GM12892 (cell line): ENCODE measurements around the gene P2RX5.

Experiments used
- POLR2A ChIP-seq: IDR thresholded peaks from 2 replicates; pipeline ENCODE4 v1.6.1; 2011; ENCODE audit warnings: low read depth, low read length, control low read depth
- POLR2AphosphoS5 ChIP-seq: IDR thresholded peaks from 2 replicates; pipeline ENCODE4 v1.6.1; 2011; ENCODE audit warnings: low read depth, low read length, control low read depth
- TAF1 ChIP-seq: IDR thresholded peaks from 2 replicates; pipeline ENCODE4 v1.6.1; 2011; ENCODE audit warnings: low read depth, mild to moderate bottlenecking, control low read depth, low read length, borderline replicate concordance

DNA sequence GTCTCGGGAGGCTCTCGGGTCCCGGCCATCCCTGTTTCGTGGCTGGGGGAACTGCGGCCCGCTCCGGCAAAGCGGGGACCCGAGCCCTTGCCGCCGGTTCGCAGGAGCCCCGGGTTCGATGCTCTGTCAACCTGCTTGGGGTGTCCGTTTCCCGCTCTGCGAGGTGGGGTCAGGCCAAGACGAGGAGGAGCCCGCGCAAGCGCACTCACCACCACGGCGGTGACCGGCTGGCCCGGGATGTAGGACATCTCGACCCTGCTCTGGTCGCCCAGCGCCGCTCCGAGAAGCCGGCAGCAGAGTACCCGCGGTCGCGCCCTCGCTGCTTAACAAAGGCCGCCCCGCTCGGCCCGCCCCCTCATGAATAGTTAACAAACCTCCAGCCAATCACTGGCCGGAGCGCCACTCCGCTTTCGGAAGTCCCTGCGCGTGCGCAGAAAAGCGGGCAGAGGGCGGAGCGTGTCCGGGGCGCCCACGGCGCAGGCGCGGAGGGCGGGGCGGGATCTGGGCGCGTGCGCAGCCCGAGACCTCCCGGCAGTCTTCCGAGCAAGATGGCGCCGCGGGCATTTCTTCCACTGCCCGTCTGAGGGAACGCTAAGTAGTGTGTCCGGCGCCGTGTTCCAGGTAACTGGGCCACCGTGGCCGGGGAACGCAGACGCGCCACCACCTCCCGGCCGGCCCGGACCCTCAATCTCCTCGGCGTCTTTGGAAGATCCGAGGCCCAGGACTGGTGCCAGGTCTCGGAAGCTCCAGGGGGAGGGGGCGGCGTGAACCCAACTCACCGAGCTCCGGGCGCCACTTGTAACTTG lies 27.5 kb downstream of the P2RX5 start, which contains the start of the genes EMC6 and TAX1BP3:
- TF ChIP-seq POLR2A (peak; percentile 92), POLR2AphosphoS5 (peak; percentile 86), TAF1 (peak; percentile 99)
